WI38 (cell line): ENCODE results near the gene ANTKMT.
A peak's percentile ranks its signal among the peaks of the same experiment; 100 is the strongest.

Source experiments
- H3K4me3 ChIP-seq: 2 replicates; pipeline ENCODE4 v1.5.1; 2011; ENCODE audit warnings: low read depth, mild to moderate bottlenecking, control low read depth, low read length
- TF ChIP-seq, protein P1 (sequence below): IDR thresholded peaks from 2 replicates; pipeline ENCODE4 v1.5.1; 2012; ENCODE audit warnings: low read depth, mild to moderate bottlenecking, control low read depth, low read length

The ANTKMT gene

DNA sequence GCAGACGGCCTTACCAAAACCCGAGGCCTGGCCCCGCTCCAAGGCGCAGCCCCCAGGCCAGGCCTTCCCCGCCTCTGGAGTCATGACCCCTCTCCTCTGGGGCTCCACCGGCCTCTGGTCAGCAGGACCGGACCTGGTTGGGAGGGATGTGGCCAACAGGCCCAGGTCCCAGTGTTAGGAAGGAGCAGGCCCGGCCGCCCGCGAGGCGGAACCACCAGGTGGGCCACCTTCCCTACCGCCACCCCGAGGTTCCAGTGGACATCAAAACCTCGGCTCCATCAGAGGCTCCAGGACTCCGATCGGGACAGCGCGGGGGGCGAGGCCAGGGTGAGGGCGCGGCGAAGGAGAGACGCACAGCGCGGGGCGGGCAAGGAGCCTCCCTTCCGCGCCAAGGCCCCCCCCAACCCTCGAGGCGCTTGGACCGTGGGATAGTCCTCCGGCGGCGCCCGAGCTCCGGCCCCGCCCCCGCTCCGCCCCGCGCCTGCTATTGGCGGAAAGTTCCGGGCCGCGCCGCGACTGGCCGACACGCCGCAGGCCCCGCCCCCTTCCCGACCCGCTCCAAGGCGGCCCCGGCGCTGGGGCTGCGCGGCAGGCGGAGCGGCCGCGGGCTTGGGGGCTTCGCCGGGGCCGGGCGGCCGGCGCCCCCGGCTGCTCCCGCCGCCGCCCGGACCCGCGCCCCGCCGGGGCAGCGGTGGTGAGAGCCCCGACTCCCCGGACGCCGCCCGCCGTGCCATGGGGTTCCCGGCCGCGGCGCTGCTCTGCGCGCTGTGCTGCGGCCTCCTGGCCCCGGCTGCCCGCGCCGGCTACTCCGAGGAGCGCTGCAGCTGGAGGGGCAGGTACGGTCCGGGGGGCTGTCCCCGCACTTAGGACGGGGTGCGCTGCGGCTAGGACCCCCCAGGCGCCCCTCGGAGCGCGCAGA is 6.1 kb upstream of the ANTKMT start, which contains the start of gene METRN:
TSS of gene METRN (plus strand) at position 561 of the 919 bp plus-strand sequence. CDS start at position 733, 172 bp downstream.
- H3K4me3 ChIP-seq, result peak within 1 kb of the TSS; percentile 63
- TF ChIP-seq, protein P1, sequence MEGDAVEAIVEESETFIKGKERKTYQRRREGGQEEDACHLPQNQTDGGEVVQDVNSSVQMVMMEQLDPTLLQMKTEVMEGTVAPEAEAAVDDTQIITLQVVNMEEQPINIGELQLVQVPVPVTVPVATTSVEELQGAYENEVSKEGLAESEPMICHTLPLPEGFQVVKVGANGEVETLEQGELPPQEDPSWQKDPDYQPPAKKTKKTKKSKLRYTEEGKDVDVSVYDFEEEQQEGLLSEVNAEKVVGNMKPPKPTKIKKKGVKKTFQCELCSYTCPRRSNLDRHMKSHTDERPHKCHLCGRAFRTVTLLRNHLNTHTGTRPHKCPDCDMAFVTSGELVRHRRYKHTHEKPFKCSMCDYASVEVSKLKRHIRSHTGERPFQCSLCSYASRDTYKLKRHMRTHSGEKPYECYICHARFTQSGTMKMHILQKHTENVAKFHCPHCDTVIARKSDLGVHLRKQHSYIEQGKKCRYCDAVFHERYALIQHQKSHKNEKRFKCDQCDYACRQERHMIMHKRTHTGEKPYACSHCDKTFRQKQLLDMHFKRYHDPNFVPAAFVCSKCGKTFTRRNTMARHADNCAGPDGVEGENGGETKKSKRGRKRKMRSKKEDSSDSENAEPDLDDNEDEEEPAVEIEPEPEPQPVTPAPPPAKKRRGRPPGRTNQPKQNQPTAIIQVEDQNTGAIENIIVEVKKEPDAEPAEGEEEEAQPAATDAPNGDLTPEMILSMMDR, result no peak

DNA sequence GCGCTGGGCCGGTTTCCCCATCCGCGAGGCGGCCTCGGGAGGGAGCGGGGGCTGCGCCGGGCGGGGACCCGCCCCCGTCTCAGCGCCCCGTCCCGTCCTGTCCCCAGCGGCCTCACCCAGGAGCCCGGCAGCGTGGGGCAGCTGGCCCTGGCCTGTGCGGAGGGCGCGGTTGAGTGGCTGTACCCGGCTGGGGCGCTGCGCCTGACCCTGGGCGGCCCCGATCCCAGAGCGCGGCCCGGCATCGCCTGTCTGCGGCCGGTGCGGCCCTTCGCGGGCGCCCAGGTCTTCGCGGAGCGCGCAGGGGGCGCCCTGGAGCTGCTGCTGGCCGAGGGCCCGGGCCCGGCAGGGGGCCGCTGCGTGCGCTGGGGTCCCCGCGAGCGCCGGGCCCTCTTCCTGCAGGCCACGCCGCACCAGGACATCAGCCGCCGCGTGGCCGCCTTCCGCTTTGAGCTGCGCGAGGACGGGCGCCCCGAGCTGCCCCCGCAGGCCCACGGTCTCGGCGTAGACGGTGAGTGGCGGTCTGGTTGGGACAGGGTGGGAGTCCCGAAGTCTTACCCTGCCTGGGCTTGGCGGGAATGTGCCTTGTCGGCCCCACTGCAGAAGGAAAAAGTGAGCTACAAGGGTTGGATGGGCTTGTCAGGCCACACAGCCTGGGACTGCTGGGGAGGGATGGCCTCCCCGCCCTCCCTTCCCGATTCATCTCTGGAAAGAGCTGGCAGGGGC is 5.3 kb upstream of the ANTKMT start:
- peak overlapping the region; percentile 63 for H3K4me3 ChIP-seq
- TF ChIP-seq, protein P1, result no peak

DNA sequence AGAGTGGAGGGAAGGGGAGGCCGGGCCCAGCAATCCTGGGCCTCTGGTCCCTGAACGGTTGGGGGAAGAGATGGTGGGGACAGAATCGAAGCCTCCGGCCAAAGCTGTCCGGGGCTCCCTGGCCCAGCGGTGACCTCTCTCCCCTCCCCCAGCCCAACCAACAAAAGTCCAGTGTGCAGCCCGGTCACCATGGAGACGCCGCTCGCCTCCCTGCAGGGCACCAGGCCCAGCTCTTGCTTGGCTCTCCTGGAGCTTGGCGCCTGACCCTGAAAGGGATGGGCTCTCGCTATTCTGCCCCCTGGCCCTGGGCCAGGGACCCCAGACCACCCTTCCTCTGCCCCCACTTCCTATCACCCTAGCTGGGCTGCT is 4.8 kb upstream of the ANTKMT start:
- peak overlapping the region; percentile 63 for H3K4me3 ChIP-seq
- TF ChIP-seq, protein P1, result no peak

DNA sequence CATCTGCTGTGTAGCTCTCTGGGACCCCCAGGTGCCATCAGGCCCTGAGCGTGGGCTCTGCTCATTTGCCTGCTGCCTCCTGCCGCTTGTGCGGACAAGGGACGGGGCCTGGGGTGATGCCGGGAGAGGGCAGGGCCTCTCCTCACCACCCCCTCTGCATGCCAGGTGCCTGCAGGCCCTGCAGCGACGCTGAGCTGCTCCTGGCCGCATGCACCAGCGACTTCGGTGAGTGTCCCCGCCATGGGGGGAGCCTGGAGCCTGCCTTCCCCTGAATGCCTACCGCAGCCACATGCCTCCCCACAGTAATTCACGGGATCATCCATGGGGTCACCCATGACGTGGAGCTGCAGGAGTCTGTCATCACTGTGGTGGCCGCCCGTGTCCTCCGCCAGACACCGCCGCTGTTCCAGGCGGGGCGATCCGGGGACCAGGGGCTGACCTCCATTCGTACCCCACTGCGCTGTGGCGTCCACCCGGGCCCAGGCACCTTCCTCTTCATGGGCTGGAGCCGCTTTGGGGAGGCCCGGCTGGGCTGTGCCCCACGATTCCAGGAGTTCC is 4.1 kb upstream of the ANTKMT start:
- TF ChIP-seq, protein P1, result no peak
- H3K4me3 ChIP-seq, result no peak overlapping the region

DNA sequence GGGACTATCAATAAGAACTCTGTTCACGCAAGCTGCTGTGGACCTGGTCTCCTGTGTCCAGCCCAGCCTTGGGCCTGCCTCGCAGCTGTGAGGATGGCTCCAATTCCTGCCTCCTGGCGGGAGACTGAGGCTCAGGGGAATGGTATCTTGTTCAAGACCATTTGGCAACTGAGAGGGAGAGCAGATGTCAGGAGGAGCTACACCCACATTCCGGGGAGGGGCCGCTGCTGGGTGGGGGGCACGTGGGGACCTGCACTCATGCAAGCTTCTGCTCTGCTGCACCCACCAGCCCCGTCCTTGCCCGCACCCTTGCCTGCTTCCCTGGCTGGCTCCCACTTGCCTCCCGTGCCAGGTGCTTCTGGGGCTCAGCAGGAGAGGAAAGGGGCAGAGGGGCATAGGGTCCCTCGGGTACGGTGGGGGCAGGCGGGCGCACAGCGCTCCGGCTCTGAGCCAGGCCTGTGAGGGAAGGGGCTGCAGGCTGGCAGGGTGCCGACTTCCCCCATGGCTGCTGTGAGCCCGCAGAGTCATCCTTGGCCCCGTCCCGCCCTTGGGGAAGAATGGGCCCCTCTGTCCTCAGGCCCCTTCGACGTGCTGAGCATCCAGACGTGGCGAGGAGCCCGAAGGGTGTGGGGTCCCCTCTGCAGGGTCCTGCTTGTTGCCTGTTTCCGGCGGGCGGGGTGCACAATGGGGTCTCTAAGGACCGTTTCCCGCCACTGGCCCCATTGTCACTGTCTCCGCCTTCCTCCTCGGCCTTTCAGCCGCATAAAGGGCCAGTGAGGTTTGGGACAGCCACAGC is 3.3 kb upstream of the ANTKMT start:
- TF ChIP-seq, protein P1, result no peak
- no peak overlapping the region for H3K4me3 ChIP-seq

DNA sequence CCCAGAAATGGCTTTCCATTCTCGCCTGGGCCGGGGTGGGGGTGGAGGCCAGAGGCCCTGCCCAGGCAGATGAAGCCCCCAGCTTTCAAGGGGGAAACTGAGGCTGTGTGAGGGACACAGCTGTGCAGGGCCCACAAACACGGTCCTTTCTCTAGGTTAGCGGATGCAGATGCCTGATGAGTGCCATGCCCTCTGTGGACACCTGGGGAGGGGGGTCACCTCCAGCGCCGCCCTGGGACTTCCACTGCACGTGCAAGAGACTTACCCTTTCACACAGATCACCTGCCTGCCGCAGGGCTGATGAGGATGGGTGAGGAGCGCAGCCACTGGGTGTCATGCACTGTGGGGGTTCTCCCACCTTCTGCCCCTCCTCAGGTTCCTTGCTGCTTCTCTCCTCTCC is 2.6 kb upstream of the ANTKMT start:
- TF ChIP-seq, protein P1, result no peak
- no peak overlapping the region for H3K4me3 ChIP-seq
